ENCODE results near the gene CXorf49B.
"Not testable (repeated sequence)": the region's sequence is repeated elsewhere in the genome, so short reads cannot be mapped to it uniquely, and the experiment has no call there.

Gene CXorf49B

GRCh38 chrX:71763049-71763448, at the start of gene CXorf49B:
CXorf49B (plus strand) TSS chrX:71763349; CDS start chrX:71763424, 75 bp downstream.
- not testable (repeated sequence) for H3K27ac ChIP-seq

GRCh38 chrX:71714064-71714463, 49.1 kb upstream of the CXorf49B start:
- not testable (repeated sequence) for H3K27ac ChIP-seq

- H3K27ac ChIP-seq: not testable (repeated sequence)
Observed at GRCh38 chrX:71715551-71715950, 47.6 kb upstream of the CXorf49B start.

- not testable (repeated sequence) for H3K27ac ChIP-seq
Observed at GRCh38 chrX:71716323-71716722, 46.8 kb upstream of the CXorf49B start.

GRCh38 chrX:71718185-71718584, 45.0 kb upstream of the CXorf49B start, which contains the start of gene CXorf49:
CXorf49 (minus strand) TSS chrX:71718285; CDS start chrX:71718151, 134 bp downstream.
- H3K27ac ChIP-seq: not testable (repeated sequence)

GRCh38 chrX:71719195-71719594, 44.0 kb upstream of the CXorf49B start:
- not testable (repeated sequence) for H3K27ac ChIP-seq

GRCh38 chrX:71720289-71720886, 42.8 kb upstream of the CXorf49B start:
- H3K27ac ChIP-seq: not testable (repeated sequence)

GRCh38 chrX:71760688-71761281, 2.4 kb upstream of the CXorf49B start:
- not testable (repeated sequence) for H3K27ac ChIP-seq

GRCh38 chrX:71764832-71765231, 1.7 kb downstream of the CXorf49B start:
- not testable (repeated sequence) for H3K27ac ChIP-seq

GRCh38 chrX:71765613-71766012, 2.5 kb downstream of the CXorf49B start:
- not testable (repeated sequence) for H3K27ac ChIP-seq

- H3K27ac ChIP-seq: not testable (repeated sequence)
Observed at GRCh38 chrX:71767134-71767533, 4.0 kb downstream of the CXorf49B start.

GRCh38 chrX:71778322-71778721, 15.2 kb downstream of the CXorf49B start:
- H3K27ac ChIP-seq: not testable (repeated sequence)

GRCh38 chrX:71782225-71782949, 19.2 kb downstream of the CXorf49B start:
- H3K27ac ChIP-seq: not testable (repeated sequence)

GRCh38 chrX:71782950-71783299, 19.8 kb downstream of the CXorf49B start:
- not testable (repeated sequence) for H3K27ac ChIP-seq

GRCh38 chrX:71783569-71784347, 20.6 kb downstream of the CXorf49B start:
- H3K27ac ChIP-seq: not testable (repeated sequence)

- not testable (repeated sequence) for H3K27ac ChIP-seq
Observed at GRCh38 chrX:71784348-71784983, 21.3 kb downstream of the CXorf49B start.

GRCh38 chrX:71806450-71806849, 43.3 kb downstream of the CXorf49B start:
- H3K27ac ChIP-seq: not testable (repeated sequence)
